GM23338 (cell line): ENCODE measurements around the gene SLC49A4. TPM values are rescaled to one million over a fixed set of nuclear protein-coding genes. Genes with fewer than 3 reads are reported as not detected.

Experiments used
- ATAC-seq: fragments of 200-7000 bp; cut with Tn5 transposase; 3 replicates; pipeline ENCODE4 v1.9.1; 2020
- DNase-seq: peaks from one replicate; pipeline ENCODE4 v3.0.0-alpha.2; 2015; ENCODE audit warnings: low spot score
- H2AFZ ChIP-seq: fragments of 200-600 bp; sonication (generic); 2 replicates; pipeline ENCODE4 v1.8.0; 2016; ENCODE audit warnings: antibody characterized with exemption, mild to moderate bottlenecking, moderate library complexity
- H3F3A ChIP-seq: fragments of 200-600 bp; sonication (generic); replicated peaks from 2 replicates; pipeline ENCODE4 v1.8.0; 2017; ENCODE audit warnings: antibody characterized with exemption, mixed run types, low read depth
- H3K27ac ChIP-seq: fragments of 200-600 bp; sonication (generic); 2 replicates; pipeline ENCODE4 v1.6.1; 2016; ENCODE audit warnings: low read depth
- H3K27me3 ChIP-seq: fragments of 200-600 bp; sonication (generic); 2 replicates; pipeline ENCODE4 v1.8.0; 2016; ENCODE audit warnings: mild to moderate bottlenecking, mixed run types, moderate library complexity; ENCODE audit not compliant: insufficient read depth
- H3K36me3 ChIP-seq: fragments of 200-600 bp; sonication (generic); 2 replicates; pipeline ENCODE4 v1.8.0; 2016; ENCODE audit warnings: mild to moderate bottlenecking; ENCODE audit not compliant: insufficient read depth
- H3K4me1 ChIP-seq: fragments of 200-600 bp; sonication (generic); 2 replicates; pipeline ENCODE4 v1.8.0; 2016; ENCODE audit warnings: mild to moderate bottlenecking, moderate library complexity; ENCODE audit not compliant: insufficient read depth
- H3K4me2 ChIP-seq: fragments of 200-600 bp; sonication (generic); 2 replicates; pipeline ENCODE4 v1.7.1; 2017; ENCODE audit warnings: mixed run types
- H3K4me3 ChIP-seq: fragments of 200-600 bp; sonication (generic); 2 replicates; pipeline ENCODE4 v1.6.1; 2016; ENCODE audit warnings: mixed run types
- H3K79me2 ChIP-seq: fragments of 200-600 bp; sonication (generic); replicated peaks from 2 replicates; pipeline ENCODE4 v1.8.0; 2017; ENCODE audit warnings: mild to moderate bottlenecking; ENCODE audit not compliant: insufficient read depth
- H3K9me2 ChIP-seq: fragments of 200-600 bp; sonication (generic); 2 replicates; pipeline ENCODE4 v1.8.0; 2017; ENCODE audit not compliant: insufficient read depth
- H4K20me1 ChIP-seq: fragments of 200-600 bp; sonication (generic); replicated peaks from 2 replicates; pipeline ENCODE4 v1.8.0; 2017; ENCODE audit warnings: mild to moderate bottlenecking; ENCODE audit not compliant: insufficient read depth
- H3K27ac Mint-ChIP-seq: 2 replicates; pipeline ENCODE4 v1.8.0; 2020; ENCODE audit warnings: inconsistent platforms, mild to moderate bottlenecking, moderate library complexity, mixed read lengths
- H3K27me3 Mint-ChIP-seq: 3 replicates; pipeline ENCODE4 v1.8.0; 2022; ENCODE audit warnings: low read depth, mild to moderate bottlenecking, moderate library complexity, mixed read lengths, inconsistent platforms; ENCODE audit not compliant: insufficient read depth, poor library complexity
- H3K36me3 Mint-ChIP-seq: 3 replicates; pipeline ENCODE4 v1.8.0; 2021; ENCODE audit warnings: low read depth, mild to moderate bottlenecking, inconsistent platforms, moderate library complexity, mixed read lengths
- H3K4me1 Mint-ChIP-seq: 3 replicates; pipeline ENCODE4 v1.8.0; 2020; ENCODE audit warnings: mild to moderate bottlenecking, inconsistent platforms, mixed read lengths
- H3K4me3 Mint-ChIP-seq: 3 replicates; pipeline ENCODE4 v1.8.0; 2021; ENCODE audit warnings: moderate library complexity, mild to moderate bottlenecking, inconsistent platforms, mixed read lengths
- H3K9me3 Mint-ChIP-seq: 3 replicates; pipeline ENCODE4 v1.8.0; 2020; ENCODE audit warnings: moderate library complexity, mild to moderate bottlenecking, inconsistent platforms, mixed read lengths
- CREB1 ChIP-seq: fragments of 250-450 bp; sonication (Bioruptor Pico); IDR thresholded peaks from 2 replicates; pipeline ENCODE4 v1.5.0; 2020; ENCODE audit warnings: low read depth, mild to moderate bottlenecking, moderate library complexity
- CTCF ChIP-seq, 2 experiments: fragments of 200-600 bp in 1 of 2; sonication (generic) in 1 of 2; conservative IDR thresholded peaks; 2 replicates each; pipeline versions ENCODE4 v1.5.1 to v1.6.1; 2016 to 2017; ENCODE audit warnings: antibody characterized with exemption in 2 of 2, low read depth in 2 of 2, mild to moderate bottlenecking in 2 of 2, moderate library complexity in 1 of 2
- EZH2 ChIP-seq: fragments of 200-600 bp; sonication (generic); IDR thresholded peaks from one replicate; pipeline ENCODE4 v1.8.0; 2017; ENCODE audit warnings: antibody characterized with exemption, mild to moderate bottlenecking, low read depth; ENCODE audit not compliant: unreplicated experiment
- EZH2phosphoT487 ChIP-seq: fragments of 200-600 bp; sonication (generic); IDR thresholded peaks from one replicate; pipeline ENCODE4 v1.8.1; 2018; ENCODE audit warnings: antibody characterized with exemption; ENCODE audit not compliant: unreplicated experiment
- REST ChIP-seq: IDR thresholded peaks from one replicate; pipeline ENCODE4 v1.6.1; 2018; ENCODE audit warnings: antibody characterized with exemption; ENCODE audit not compliant: unreplicated experiment
- STAT1 ChIP-seq: IDR thresholded peaks from one replicate; pipeline ENCODE4 v1.6.1; 2016; ENCODE audit warnings: antibody characterized with exemption; ENCODE audit not compliant: unreplicated experiment
- ZNF331 ChIP-seq: fragments of 250-450 bp; sonication (Bioruptor Pico); IDR thresholded peaks from 2 replicates; pipeline ENCODE4 v1.5.0; 2020; ENCODE audit warnings: low read depth, mild to moderate bottlenecking, moderate library complexity
- ZNF462 ChIP-seq: fragments of 250-450 bp; sonication (Bioruptor Pico); IDR thresholded peaks from 2 replicates; pipeline ENCODE4 v1.5.0; 2020; ENCODE audit warnings: mild to moderate bottlenecking, moderate library complexity
- polyA plus RNA-seq: library from polyadenylated mRNA; unstranded; fragments of >200 nt; fragmentation: Nextera tagmentation; extraction: Ambion mirVana; gene quantifications from 2 replicates; pipeline ENCODE4 v1.2.1, GENCODE V29; 2016
- total RNA-seq: library from RNA; depleted of rRNA; stranded (reverse); fragments of >200 nt; shearing (Covaris generic); gene quantifications from 2 replicates; pipeline ENCODE4 v1.2.3, GENCODE V29; 2014

Gene SLC49A4
- total and polyA plus RNA-seq, 2 experiments from 2014 or later, result 3.7 to 16.8 TPM

- Mint-ChIP-seq H3K27ac (no peak overlapping the region), H3K4me3 (no peak overlapping the region), H3K27me3 (peaks cover 4% of the 10 kb centered on the region), H3K4me1 (no peaks in the 10 kb centered on the region; the same call in 2 of the 3 replicates), H3K36me3 (peaks cover 2% of the 10 kb centered on the region; the same call in 1 of the 3 replicates), H3K9me3 (no peaks in the 10 kb centered on the region)
- no peaks in the 10 kb centered on the region for H4K20me1 ChIP-seq
- H3K79me2 ChIP-seq, result no peaks in the 10 kb centered on the region
- no peaks in the 10 kb centered on the region for H3F3A ChIP-seq
- H3K9me2 ChIP-seq, result no peaks in the 10 kb centered on the region
- no peak overlapping the region for H3K4me2 ChIP-seq
- H3K27me3 ChIP-seq, result peaks cover 34% of the 10 kb centered on the region
- no peak overlapping the region for H2AFZ ChIP-seq
- H3K36me3 ChIP-seq, result no peaks in the 10 kb centered on the region
- H3K4me1 ChIP-seq, result no peaks in the 10 kb centered on the region
- no peak overlapping the region for H3K27ac ChIP-seq
- TF ChIP-seq EZH2 (no peak), REST (peak; percentile 71), ZNF462 (CRISPR knock-in tag) (no peak), CREB1 (CRISPR knock-in tag) (no peak), CTCF (conservative IDR thresholded peaks at IDR 0.05; ENCODE audit: low read depth in 2 of 2) (no peak), STAT1 (no peak), ZNF331 (CRISPR knock-in tag) (no peak), EZH2phosphoT487 (no peak)
- DNase-seq (no peak), ATAC-seq (no peak)
- no peak overlapping the region for H3K4me3 ChIP-seq
Measured at GRCh38 chr3:122918576-122919290, 123.9 kb downstream of the SLC49A4 start.
